ENCODE results near the gene SSTR3. TPM values are rescaled to one million over a fixed set of nuclear protein-coding genes. Genes with fewer than 3 reads are reported as not detected.

The SSTR3 gene
- total and polyA plus RNA-seq, 2 of the 13 experiments (the other 11 are each of a cell fraction or from before 2014, with no cell fraction given): 0.08 to 0.64 TPM

DNA sequence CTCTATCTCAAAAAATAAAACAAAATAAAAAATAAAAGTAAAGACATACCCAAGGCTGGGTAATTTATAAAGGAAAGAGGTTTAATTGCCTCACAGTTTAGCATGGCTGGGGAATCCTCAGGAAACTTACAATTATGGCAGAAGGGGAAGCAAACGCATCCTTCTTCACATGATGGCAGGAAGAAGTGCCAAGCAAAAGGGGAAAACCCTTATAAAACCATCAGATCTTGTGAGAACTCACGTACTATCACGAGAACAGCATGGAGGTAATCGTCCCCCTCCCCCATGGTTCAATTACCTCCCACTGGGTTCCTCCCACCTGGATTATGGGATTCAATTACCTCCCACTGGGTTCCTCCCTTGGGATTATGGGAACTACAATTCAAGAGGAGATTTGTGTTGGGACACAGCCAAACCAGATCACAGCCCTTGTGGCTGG lies 8.3 kb upstream of the SSTR3 start:
- whole genome bisulfite sequencing (ENCODE audit: low lambda C conversion rate): 47% methylated on average over 4 of the region's 4 CpGs
- H3K36me3 ChIP-seq (replicated peaks in 1 of 2; ENCODE audit: control insufficient read depth in 1 of 2, insufficient read depth in 2 of 2, low read length in 2 of 2): no peaks in the 10 kb centered on the region
- no peak for DNase-seq (ENCODE audit: low spot score)
- H3K27ac ChIP-seq (ENCODE audit: extremely low read length, insufficient read depth, low read length): no peak overlapping the region
- H3K79me2 ChIP-seq (ENCODE audit: insufficient read depth, low read length): no peaks in the 10 kb centered on the region
- no peaks in the 10 kb centered on the region for H3K4me1 ChIP-seq (ENCODE audit: insufficient read depth, low read length)
- H3K27me3 ChIP-seq (ENCODE audit: control insufficient read depth in 1 of 2, insufficient read depth in 2 of 2, low read length in 2 of 2): peaks cover 0 to 17% of the 10 kb centered on the region in 2 experiments; a peak in 2 of 5 replicates
- TF ChIP-seq MAZ (IDR thresholded peaks at IDR 0.05; ENCODE audit: borderline replicate concordance, low read depth, low read length): no peak
- no peak for TF ChIP-seq MAZ (CRISPR knock-in tag; IDR thresholded peaks at IDR 0.05; ENCODE audit: low read depth)
- no peak for TF ChIP-seq CENPX (CRISPR knock-in tag; IDR thresholded peaks at IDR 0.05)
- no peak for TF ChIP-seq AGO1 (IDR thresholded peaks at IDR 0.05; ENCODE audit: low read depth, low read length, poor library complexity, severe bottlenecking)
- TF ChIP-seq ZBTB1 (CRISPR knock-in tag; IDR thresholded peaks at IDR 0.05; ENCODE audit: borderline replicate concordance): no peak
- POLR2A ChIA-PET: no interaction called here
- H3K9me3 ChIP-seq (ENCODE audit: low read length): no peaks in the 10 kb centered on the region
- no peak overlapping the region for H3K4me2 ChIP-seq (ENCODE audit: low read depth, low read length)
- intact Hi-C loops (cut with micrococcal nuclease; ENCODE audit: unreplicated experiment) (no loop called here), in situ Hi-C loops (cut with HindIII; ENCODE audit: extremely low pct_ligation_motif_present, low pct_unique_long_range_greater_than_20kb) (no loop called here)
- H2AFZ ChIP-seq (ENCODE audit: low read length): no peak overlapping the region
- no peaks in the 10 kb centered on the region for H4K20me1 ChIP-seq (ENCODE audit: insufficient read depth, low read length)
- no peak for FAIRE-seq
- no peak for ATAC-seq
- no TSS peak for BruUV-seq (replicated peaks)
- no peak overlapping the region for H3K9ac ChIP-seq (ENCODE audit: insufficient read depth, low read depth, low read length)
- no peak overlapping the region for H3K4me3 ChIP-seq (replicated peaks in 1 of 3; ENCODE audit: insufficient read depth in 1 of 3, low read depth in 2 of 3, low read length in 3 of 3)
- CTCF ChIA-PET (ENCODE audit: low intra/inter-chr PET ratio, low total read pairs): no interaction called here

DNA sequence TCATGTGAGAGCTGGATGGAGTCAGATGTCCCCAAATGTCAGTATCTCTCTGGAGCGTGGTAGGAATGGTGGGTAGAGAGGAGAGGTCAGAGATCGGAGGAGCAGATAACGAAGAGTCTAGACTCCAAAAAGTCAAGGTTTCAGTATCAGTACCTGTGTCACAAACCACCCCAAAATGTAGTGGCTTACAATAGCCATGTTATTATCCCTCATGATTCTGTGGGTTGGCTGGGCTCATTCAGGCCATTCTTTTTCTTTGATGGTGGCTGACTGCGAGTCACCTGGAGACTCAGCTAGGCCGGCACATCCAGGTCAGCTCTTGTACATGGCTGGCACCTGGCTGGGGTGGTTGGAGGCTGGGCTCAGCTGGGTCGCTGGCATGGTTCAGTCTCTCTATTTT lies 7.3 kb upstream of the SSTR3 start:
- H3K4me2 ChIP-seq (ENCODE audit: low read depth, low read length): no peak overlapping the region
- ChIA-PET CTCF (ENCODE audit: low intra/inter-chr PET ratio, low total read pairs) (no interaction called here), POLR2A (no interaction called here)
- H3K4me3 ChIP-seq (replicated peaks in 1 of 3; ENCODE audit: insufficient read depth in 1 of 3, low read depth in 2 of 3, low read length in 3 of 3): no peak overlapping the region
- H3K36me3 ChIP-seq (replicated peaks in 1 of 2; ENCODE audit: control insufficient read depth in 1 of 2, insufficient read depth in 2 of 2, low read length in 2 of 2): no peaks in the 10 kb centered on the region
- FAIRE-seq (no peak), ATAC-seq (no peak), DNase-seq (ENCODE audit: low spot score) (no peak)
- intact Hi-C loops (cut with micrococcal nuclease; ENCODE audit: unreplicated experiment): no loop called here
- no peak overlapping the region for H3K27ac ChIP-seq (ENCODE audit: extremely low read length, insufficient read depth, low read length)
- no peaks in the 10 kb centered on the region for H3K9me3 ChIP-seq (ENCODE audit: low read length)
- H3K27me3 ChIP-seq (ENCODE audit: control insufficient read depth in 1 of 2, insufficient read depth in 2 of 2, low read length in 2 of 2): peaks cover 0 to 16% of the 10 kb centered on the region in 2 experiments; a peak in 2 of 5 replicates
- H4K20me1 ChIP-seq (ENCODE audit: insufficient read depth, low read length): no peaks in the 10 kb centered on the region
- BruUV-seq (replicated peaks): no TSS peak
- no peaks in the 10 kb centered on the region for H3K4me1 ChIP-seq (ENCODE audit: insufficient read depth, low read length)
- H3K9ac ChIP-seq (ENCODE audit: insufficient read depth, low read depth, low read length): no peak overlapping the region
- H3K79me2 ChIP-seq (ENCODE audit: insufficient read depth, low read length): no peaks in the 10 kb centered on the region
- 37% methylated on average over 4 of the region's 6 CpGs for WGBS (ENCODE audit: low lambda C conversion rate)
- H2AFZ ChIP-seq (ENCODE audit: low read length): no peak overlapping the region
- in situ Hi-C loops (cut with HindIII; ENCODE audit: extremely low pct_ligation_motif_present, low pct_unique_long_range_greater_than_20kb): no loop called here
- TF ChIP-seq PAF1 (CRISPR knock-in tag; IDR thresholded peaks at IDR 0.05) (no peak), ZNF720 (CRISPR knock-in tag; IDR thresholded peaks at IDR 0.05) (no peak), ONECUT2 (CRISPR knock-in tag; IDR thresholded peaks at IDR 0.05) (no peak), KDM5B (CRISPR knock-in tag; IDR thresholded peaks at IDR 0.05; ENCODE audit: borderline replicate concordance) (no peak), ZNF850 (CRISPR knock-in tag; conservative IDR thresholded peaks at IDR 0.05) (no peak), NFRKB (IDR thresholded peaks at IDR 0.05) (no peak), ZNF552 (CRISPR knock-in tag; IDR thresholded peaks at IDR 0.05; ENCODE audit: borderline replicate concordance) (no peak), RFXAP (CRISPR knock-in tag; IDR thresholded peaks at IDR 0.05; ENCODE audit: borderline replicate concordance) (no peak), ZZZ3 (CRISPR knock-in tag; IDR thresholded peaks at IDR 0.05; ENCODE audit: borderline replicate concordance) (no peak), ZMYM2 (CRISPR knock-in tag; IDR thresholded peaks at IDR 0.05) (no peak), SMARCE1 (IDR thresholded peaks at IDR 0.05; ENCODE audit: borderline replicate concordance) (no peak), LCORL (IDR thresholded peaks at IDR 0.05) (no peak), LCORL (CRISPR knock-in tag; IDR thresholded peaks at IDR 0.05) (no peak), NCOA2 (CRISPR knock-in tag; IDR thresholded peaks at IDR 0.05) (no peak)
